Lung (tissue), 16 donors: ENCODE results near the gene CPT1C. TPM values are rescaled to one million over a fixed set of nuclear protein-coding genes. Genes with fewer than 3 reads are reported as not detected.
A peak's percentile ranks its signal among the peaks of the same experiment; 100 is the strongest.

Experiments
- ATAC-seq: fragments of 200-7000 bp; cut with Tn5 transposase; one replicate; pipeline ENCODE4 v1.9.1; 2020; ENCODE audit warnings: moderate number of reproducible peaks; ENCODE audit not compliant: insufficient read depth, low FRiP score
- DNase-seq, 3 donors: peaks; one replicate each; pipeline ENCODE4 v3.0.0-alpha.2; 2013 to 2017
- H3K27ac ChIP-seq, 2 donors: one replicate each; pipeline ENCODE4 v1.5.1; 2013; ENCODE audit warnings: mild to moderate bottlenecking in 2 of 2, moderate library complexity in 2 of 2, control low read depth in 1 of 2, inconsistent platforms in 1 of 2, low read depth in 1 of 2, low read length in 1 of 2
- H3K27me3 ChIP-seq, 3 donors: one replicate each; pipeline ENCODE4 v1.5.1; 2013; ENCODE audit warnings: low read length in 2 of 3; ENCODE audit not compliant: control insufficient read depth in 3 of 3, insufficient read depth in 3 of 3
- H3K36me3 ChIP-seq, 4 donors: one replicate each; pipeline ENCODE4 v1.5.1; 2013; ENCODE audit warnings: low read length in 4 of 4, mild to moderate bottlenecking in 1 of 4, moderate library complexity in 1 of 4; ENCODE audit not compliant: control insufficient read depth in 4 of 4, insufficient read depth in 4 of 4
- H3K4me1 ChIP-seq, 5 donors: one replicate each; pipeline ENCODE4 v1.5.1; 2013; ENCODE audit warnings: low read length in 5 of 5, mild to moderate bottlenecking in 2 of 5, moderate library complexity in 1 of 5; ENCODE audit not compliant: control insufficient read depth in 5 of 5, insufficient read depth in 5 of 5
- H3K4me3 ChIP-seq: one replicate; pipeline ENCODE4 v1.5.1; 2013; ENCODE audit warnings: mild to moderate bottlenecking, control low read depth, moderate library complexity
- H3K9ac ChIP-seq, 2 donors: one replicate each; pipeline ENCODE4 v1.5.1; 2013; ENCODE audit warnings: low read length in 2 of 2, control low read depth in 1 of 2; ENCODE audit not compliant: insufficient read depth in 1 of 2
- H3K9me3 ChIP-seq, 4 donors: one replicate each; pipeline ENCODE4 v1.5.1; 2013; ENCODE audit warnings: low read length in 3 of 4, mild to moderate bottlenecking in 1 of 4, moderate library complexity in 1 of 4; ENCODE audit not compliant: control insufficient read depth in 4 of 4, insufficient read depth in 3 of 4
- CTCF ChIP-seq: IDR thresholded peaks from 2 replicates; pipeline ENCODE4 v1.5.1; 2012; ENCODE audit warnings: mild to moderate bottlenecking; ENCODE audit errors: control extremely low read depth, extremely low read depth
- WGBS, 2 donors: extraction: QIAGEN DNeasy Blood & Tissue Kit; methylation state at CpG; one replicate each; pipeline ENCODE4 v1.1.7; 2013; 5-methylcytosine and 5-hydroxymethylcytosine counted together
- long read RNA-seq, 5 donors: transcript quantifications; one replicate each; lab custom pipeline, GENCODE V29; 2026
- polyA plus RNA-seq, 2 donors: library from polyadenylated mRNA; stranded (reverse); fragments of 200-250 nt; gene quantifications; one replicate each; pipeline ENCODE4 v1.2.1, GENCODE V29; 2013
- total RNA-seq, 2 donors: library from RNA; depleted of rRNA in 1 of 2; stranded (reverse); fragments of >200 nt in 1 of 2; gene quantifications; one replicate each; pipeline ENCODE4 v1.2.1, GENCODE V29; 2014 to 2021
- donor health status: control.
- donor health status: control.
- donor health status: Bipolar disorder and iron deficiency.
- donor health status: healthy.
- donor health status: DM: yes; HTN: yes; CAD: no.

Gene CPT1C
- total RNA-seq (1 to 10 TPM; 3.6 to 5.9 TPM), polyA plus RNA-seq (1 to 10 TPM; 2.7 to 3.4 TPM)
- long read RNA-seq, donor 1, partial matches to known transcripts, result 0 of 1 reads
- long read RNA-seq, donor 1, other reads (novel, unspliced or antisense), result 0 of 1 reads
- long read RNA-seq, donor 2, partial matches to known transcripts, result 0 of 1 reads
- long read RNA-seq, donor 2, other reads (novel, unspliced or antisense), result 0 of 1 reads
- long read RNA-seq, donor 3, partial matches to known transcripts, result 0 of 1 reads
- long read RNA-seq, donor 3, other reads (novel, unspliced or antisense), result 0 of 1 reads
- long read RNA-seq, donor 4, partial matches to known transcripts, result 0 of 2 reads
- long read RNA-seq, donor 4, other reads (novel, unspliced or antisense), result 0 of 2 reads
- long read RNA-seq, donor 5, partial matches to known transcripts, result 0 of 1 reads
- long read RNA-seq, donor 5, other reads (novel, unspliced or antisense), result 0 of 1 reads

- Histone ChIP-seq H3K4me1 (peaks cover 0 to 32% (median 10%) of the 10 kb centered on the region in 5 donors), H3K9ac (peak within 1 kb of the TSS; percentile 53 to 57), H3K27ac (peak within 1 kb of the TSS in 1 of 2 donors; percentile 77), H3K27me3 (peaks cover 0 to 5% (median 0%) of the 10 kb centered on the region in 3 donors), H3K4me3 (peak within 1 kb of the TSS; percentile 39), H3K9me3 (no peaks in the 10 kb centered on the region), H3K36me3 (peaks cover 0 to 14% (median 10%) of the 10 kb centered on the region in 4 donors)
- TF ChIP-seq CTCF, result no peak
- DNase-seq (peak; percentile 89 to 93 (median 92)), ATAC-seq (peak; percentile 54)
- 3% methylated on average over 38 of the region's 38 CpGs for WGBS, 2 donors
Measured at GRCh38 chr19:49690656-49691242, at the start of gene CPT1C. TSS of gene CPT1C (plus strand) at chr19:49691116. CDS start at chr19:49692253, 1,137 bp downstream.

- H3K9me3 ChIP-seq, result no peaks in the 10 kb centered on the region
- peak; percentile 99 to 100 (median 100) for DNase-seq
- peak within 1 kb of the TSS; percentile 99 to 100 for H3K27ac ChIP-seq
- H3K27me3 ChIP-seq, result no peaks in the 10 kb centered on the region
- H3K36me3 ChIP-seq, result peaks cover 0 to 13% (median 7%) of the 10 kb centered on the region in 4 donors
- 0 to 1% methylated on average over 76 to 87 of the region's 87 CpGs for WGBS, 2 donors
- no peak for TF ChIP-seq CTCF
- peak; percentile 77 for ATAC-seq
- H3K9ac ChIP-seq, result peak within 1 kb of the TSS; percentile 95 to 98
- peak within 1 kb of the TSS; percentile 73 for H3K4me3 ChIP-seq
- peaks cover 5 to 44% (median 16%) of the 10 kb centered on the region in 5 donors for H3K4me1 ChIP-seq
Measured at GRCh38 chr19:49641688-49642491, 49.0 kb upstream of the CPT1C start, which contains the start of gene SCAF1. TSS of gene SCAF1 (plus strand) at chr19:49642209. CDS start at chr19:49645027, 2,818 bp downstream.

- no peaks in the 10 kb centered on the region for H3K9me3 ChIP-seq
- TF ChIP-seq CTCF, result no peak
- peak overlapping the region; percentile 73 for H3K4me3 ChIP-seq
- ATAC-seq (no peak), DNase-seq (peak in 1 of 3 donors; percentile 33)
- H3K4me1 ChIP-seq, result peaks cover 5 to 42% (median 16%) of the 10 kb centered on the region in 5 donors
- H3K27me3 ChIP-seq, result no peaks in the 10 kb centered on the region
- WGBS, 2 donors, result 7 to 13% methylated on average over 5 of the region's 5 CpGs
- peaks cover 0 to 19% (median 11%) of the 10 kb centered on the region in 4 donors for H3K36me3 ChIP-seq
- H3K27ac ChIP-seq, result peak overlapping the region; percentile 68 to 79
- peak overlapping the region; percentile 59 to 93 for H3K9ac ChIP-seq
Measured at GRCh38 chr19:49642492-49643035, 48.4 kb upstream of the CPT1C start.
